AML-193 (cell line): Measurements from ENCODE around the gene ABCF3.
"Not testable (repeated sequence)": the region's sequence is repeated elsewhere in the genome, so short reads cannot be mapped to it uniquely, and the experiment has no call there.

ENCODE experiments used
- DNase-seq, 2 experiments: peaks; one replicate each; lab custom pipeline; 2025; lab: John Stamatoyannopoulos, UW

ABCF3 gene, protein sequence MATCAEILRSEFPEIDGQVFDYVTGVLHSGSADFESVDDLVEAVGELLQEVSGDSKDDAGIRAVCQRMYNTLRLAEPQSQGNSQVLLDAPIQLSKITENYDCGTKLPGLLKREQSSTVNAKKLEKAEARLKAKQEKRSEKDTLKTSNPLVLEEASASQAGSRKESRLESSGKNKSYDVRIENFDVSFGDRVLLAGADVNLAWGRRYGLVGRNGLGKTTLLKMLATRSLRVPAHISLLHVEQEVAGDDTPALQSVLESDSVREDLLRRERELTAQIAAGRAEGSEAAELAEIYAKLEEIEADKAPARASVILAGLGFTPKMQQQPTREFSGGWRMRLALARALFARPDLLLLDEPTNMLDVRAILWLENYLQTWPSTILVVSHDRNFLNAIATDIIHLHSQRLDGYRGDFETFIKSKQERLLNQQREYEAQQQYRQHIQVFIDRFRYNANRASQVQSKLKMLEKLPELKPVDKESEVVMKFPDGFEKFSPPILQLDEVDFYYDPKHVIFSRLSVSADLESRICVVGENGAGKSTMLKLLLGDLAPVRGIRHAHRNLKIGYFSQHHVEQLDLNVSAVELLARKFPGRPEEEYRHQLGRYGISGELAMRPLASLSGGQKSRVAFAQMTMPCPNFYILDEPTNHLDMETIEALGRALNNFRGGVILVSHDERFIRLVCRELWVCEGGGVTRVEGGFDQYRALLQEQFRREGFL

GRCh38 chr3:184186184-184186901 is at the start of gene ABCF3:
ABCF3 (plus strand) TSS chr3:184186199; CDS start chr3:184186208, 9 bp downstream.
- peak; percentile 60 to 64 for DNase-seq

DNA sequence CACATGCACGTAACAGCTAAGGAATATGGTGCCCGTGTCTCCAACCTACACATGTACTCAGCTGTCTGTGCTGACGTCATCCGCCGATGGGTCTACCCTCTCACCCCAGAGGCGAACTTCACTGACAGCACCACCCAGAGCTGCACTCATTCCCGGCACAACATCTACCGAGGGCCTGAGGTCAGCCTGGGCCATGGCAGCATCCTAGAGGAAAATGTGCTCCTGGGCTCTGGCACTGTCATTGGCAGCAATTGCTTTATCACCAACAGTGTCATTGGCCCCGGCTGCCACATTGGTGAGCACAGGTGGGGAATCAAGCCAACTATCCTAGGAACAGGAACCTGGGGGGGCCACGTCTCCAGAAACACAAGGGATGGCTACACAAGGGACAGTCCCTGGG is 45.6 kb upstream of the ABCF3 start:
- no peak for DNase-seq

DNA sequence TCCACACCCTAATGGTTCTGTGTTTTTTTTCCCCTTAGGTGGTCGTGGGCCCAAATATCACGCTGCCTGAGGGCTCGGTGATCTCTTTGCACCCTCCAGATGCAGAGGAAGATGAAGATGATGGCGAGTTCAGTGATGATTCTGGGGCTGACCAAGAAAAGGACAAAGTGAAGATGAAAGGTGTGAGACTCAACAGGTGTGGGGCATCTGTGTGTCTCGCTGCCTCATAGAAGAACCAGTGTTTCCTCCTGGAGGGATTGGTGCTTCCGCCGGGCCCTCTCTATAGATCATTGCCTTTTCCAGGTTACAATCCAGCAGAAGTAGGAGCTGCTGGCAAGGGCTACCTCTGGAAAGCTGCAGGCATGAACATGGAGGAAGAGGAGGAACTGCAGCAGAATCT is 43.8 kb upstream of the ABCF3 start:
- no peak for DNase-seq

- no peak for DNase-seq
These were observed 42.7 kb upstream of the ABCF3 start for GRCh38 chr3:184143327-184143726.

DNA sequence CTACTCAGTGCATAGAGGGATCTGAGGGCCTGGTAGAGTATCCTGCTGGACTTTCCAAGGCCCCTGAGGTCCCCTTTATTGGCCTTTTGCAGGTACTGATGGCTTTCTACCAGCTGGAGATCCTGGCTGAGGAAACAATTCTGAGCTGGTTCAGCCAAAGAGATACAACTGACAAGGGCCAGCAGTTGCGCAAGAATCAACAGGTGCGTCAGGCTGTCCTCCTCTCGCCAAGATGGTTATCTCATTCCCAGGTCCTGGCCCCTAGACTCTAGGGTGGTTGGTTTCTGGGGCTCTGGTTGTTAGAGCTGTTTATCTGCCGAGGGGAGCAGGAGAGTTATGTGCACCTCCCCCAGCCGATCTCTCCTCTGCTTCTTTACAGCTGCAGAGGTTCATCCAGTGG is 41.5 kb upstream of the ABCF3 start:
- DNase-seq = no peak

DNA sequence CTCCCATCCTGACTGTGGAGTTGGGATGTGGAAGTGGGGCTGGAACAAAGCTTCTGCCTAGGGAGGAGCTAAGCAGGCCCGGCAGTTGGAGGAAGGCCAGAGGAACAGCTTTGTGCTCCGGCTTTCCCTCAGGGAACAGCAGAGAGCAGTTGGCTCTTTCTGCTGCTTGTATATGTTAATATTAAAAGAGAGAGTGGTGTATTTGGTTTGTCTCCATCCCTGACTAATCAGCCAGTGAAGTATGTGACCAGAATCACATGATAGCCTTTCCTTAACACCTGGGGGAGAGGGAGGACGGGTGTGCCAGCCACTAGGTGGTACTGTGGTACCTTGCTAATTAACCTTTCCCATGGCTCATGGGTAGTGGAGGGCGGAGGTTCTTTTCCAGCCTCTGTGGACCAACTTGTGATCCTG is 40.9 kb upstream of the ABCF3 start:
- DNase-seq = no peak

- no peak for DNase-seq
These were observed 40.2 kb upstream of the ABCF3 start for GRCh38 chr3:184145751-184146270.

GRCh38 chr3:184148076-184148475 is 37.9 kb upstream of the ABCF3 start:
- DNase-seq = no peak

GRCh38 chr3:184149123-184149522 is 36.9 kb upstream of the ABCF3 start:
- DNase-seq = no peak

DNA sequence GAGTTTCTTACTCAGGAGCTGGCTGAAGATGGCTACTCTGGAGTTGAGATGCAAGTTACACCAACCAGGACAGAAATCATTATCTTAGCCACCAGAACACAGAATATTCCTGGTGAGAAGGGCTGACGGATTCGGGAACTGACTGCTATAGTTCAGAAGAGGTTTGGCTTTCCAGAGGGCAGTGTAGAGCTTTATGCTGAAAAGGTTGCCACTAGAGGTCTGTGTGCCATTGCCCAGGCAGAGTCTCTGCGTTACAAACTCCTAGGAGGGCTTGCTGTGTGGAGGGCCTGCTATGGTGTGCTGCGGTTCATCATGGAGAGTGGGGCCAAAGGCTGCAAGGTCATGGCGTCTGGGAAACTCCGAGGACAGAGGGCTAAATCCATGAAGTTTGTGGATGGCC is 36.2 kb upstream of the ABCF3 start:
- DNase-seq = not testable (repeated sequence)

GRCh38 chr3:184154885-184155643 is 30.9 kb upstream of the ABCF3 start, which contains the start of gene DVL3:
DVL3 (plus strand) TSS chr3:184155377; CDS start chr3:184155636, 259 bp downstream.
- peak; percentile 21 to 40 for DNase-seq

- peak in 1 of 2 experiments; percentile 18 for DNase-seq
These were observed 30.1 kb upstream of the ABCF3 start for GRCh38 chr3:184155644-184156521.

DNA sequence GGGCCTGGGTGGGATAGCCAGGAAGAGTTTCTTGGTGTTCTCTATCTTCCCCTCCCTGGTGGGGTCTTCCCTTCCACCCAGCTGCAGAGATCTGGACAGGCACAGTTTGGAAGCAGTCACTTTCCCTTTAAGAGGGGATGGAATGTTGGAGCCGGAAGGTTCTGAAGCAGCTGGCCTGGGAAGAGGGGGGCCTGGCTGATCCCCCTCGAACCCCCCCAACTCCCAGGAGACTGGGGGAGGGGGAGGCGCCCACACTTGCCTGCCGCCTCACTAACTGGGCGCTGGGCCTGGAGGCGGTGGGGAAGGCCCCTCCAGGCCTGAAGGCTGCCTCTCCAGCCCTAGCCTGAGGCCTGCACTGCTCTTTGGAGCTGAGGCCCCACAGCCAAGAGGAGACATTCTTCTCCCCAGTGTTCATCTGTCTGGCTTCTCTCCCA is 29.5 kb upstream of the ABCF3 start:
- DNase-seq = no peak

DNA sequence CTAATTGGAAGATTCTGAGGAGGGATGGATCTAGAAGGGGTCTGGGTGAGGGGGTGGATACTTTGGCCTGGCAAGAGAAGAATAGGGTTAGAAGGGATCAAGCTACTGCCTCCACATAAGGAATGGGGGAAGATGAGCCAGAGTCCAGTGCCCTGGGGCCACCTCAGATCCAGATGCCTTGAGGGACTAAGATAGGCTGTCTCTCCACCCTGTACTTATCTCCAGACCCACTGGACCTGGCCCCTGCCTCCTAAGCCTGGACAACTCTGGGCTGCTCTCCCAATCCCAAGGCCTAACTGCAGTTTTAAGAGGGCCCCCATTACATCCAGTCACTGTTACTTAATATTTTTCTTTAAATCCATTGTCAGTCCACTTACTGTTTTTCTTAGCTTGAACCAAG is 28.8 kb upstream of the ABCF3 start:
- no peak for DNase-seq

DNA sequence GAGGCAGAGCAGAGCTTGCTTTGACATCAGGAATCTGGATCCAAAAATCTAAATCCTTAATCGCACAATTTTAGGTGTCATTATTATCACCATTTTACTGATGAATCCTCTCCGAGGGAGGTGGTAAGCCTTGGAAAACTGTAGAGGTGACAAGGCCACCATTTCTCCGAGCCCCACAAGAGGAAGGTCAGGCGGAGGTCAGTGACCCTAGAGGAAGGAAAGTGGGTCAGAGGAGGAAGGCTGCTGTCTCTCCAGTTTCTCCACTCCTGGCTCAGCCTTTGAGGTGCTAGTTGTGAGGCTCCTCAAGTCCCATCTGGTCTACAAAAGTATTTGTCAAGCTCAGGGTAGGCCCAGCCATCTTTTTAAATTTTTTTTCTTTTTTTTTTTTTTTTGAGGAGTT is 27.6 kb upstream of the ABCF3 start:
- no peak for DNase-seq

- no peak for DNase-seq
These were observed 25.5 kb upstream of the ABCF3 start for GRCh38 chr3:184160456-184160855.

- DNase-seq = not testable (repeated sequence)
These were observed 23.4 kb upstream of the ABCF3 start for GRCh38 chr3:184162571-184163070.

GRCh38 chr3:184164648-184165330 is 21.2 kb upstream of the ABCF3 start:
- no peak for DNase-seq

DNA sequence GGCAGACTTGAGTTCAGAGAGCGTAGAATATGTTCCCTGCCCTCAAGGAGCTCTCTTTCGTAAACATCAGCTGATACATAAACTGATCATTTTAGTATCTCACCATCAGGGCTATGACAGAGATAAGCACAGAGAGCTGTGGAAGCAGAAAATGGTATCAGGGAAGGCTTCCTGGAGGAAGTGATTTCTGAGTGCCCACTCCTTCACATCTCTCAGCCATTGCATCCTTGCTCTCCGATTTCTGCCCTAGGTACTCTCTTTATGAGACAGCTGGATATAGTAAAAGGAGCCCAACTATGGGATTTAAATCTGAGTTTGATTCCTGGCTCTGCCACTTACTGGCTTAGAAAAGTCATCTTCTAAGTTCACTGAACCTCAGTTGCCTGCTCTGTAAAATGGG is 20.5 kb upstream of the ABCF3 start:
- no peak for DNase-seq

DNA sequence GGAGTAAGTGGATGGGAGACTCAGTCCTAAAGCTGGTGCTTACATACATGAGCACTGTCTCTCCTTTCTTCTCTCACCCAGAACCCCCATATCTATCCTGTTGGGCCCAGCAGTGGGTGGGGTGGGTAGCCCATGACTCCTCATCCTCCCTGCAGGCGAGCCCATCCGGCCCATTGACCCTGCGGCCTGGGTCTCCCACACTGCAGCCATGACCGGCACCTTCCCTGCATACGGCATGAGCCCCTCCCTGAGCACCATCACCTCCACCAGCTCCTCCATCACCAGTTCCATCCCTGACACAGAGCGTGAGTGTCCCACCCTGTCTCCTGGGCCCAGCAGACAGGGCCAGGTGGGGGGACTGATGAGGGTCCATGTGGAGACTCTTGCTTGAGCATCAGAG is 19.3 kb upstream of the ABCF3 start:
- no peak for DNase-seq
